ENCODE data around the gene MAPKAPK3. TPM values are rescaled to one million over a fixed set of nuclear protein-coding genes. Genes with fewer than 3 reads are reported as not detected.

The MAPKAPK3 gene
- total and polyA plus RNA-seq, 2 donors (not counting 3 experiments of a cell fraction or from before 2014, with no cell fraction given), result 21.3 to 30.5 TPM

DNA sequence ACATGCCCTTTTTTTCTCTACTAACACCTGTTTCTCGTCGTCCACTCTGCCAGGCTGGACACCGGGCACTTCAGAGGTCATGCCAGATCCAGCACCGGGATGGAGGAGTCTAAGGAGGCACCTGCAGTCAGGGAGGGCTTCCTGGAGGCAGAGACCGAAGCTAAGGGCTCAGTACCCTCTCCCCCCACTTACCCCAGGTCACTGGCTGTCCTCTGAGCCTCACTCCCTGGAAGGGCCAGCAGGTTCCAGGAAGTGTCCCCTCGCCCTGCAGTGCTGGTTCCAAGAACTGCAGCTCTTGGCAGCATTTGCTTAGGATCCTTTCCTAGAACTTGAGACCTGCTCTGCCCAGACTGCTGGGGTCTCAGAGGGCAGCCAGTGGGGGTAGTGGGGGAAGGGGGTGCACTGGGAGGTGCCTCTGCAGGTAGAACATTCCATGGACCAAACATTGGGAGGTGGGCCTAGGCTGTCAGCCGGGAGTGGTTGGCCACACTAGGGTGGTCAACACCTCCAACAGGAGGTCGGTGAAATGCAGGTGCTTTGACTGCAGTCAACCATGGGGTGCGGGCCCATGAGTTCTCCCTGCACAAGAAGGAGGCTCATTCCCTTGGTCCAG lies 16.7 kb upstream of the MAPKAPK3 start:
- Histone ChIP-seq H3K4me2 (ENCODE audit: insufficient read depth, low read length) (no peak overlapping the region), H2AFZ (ENCODE audit: low read depth, low read length) (no peak overlapping the region), H3K4me1 (ENCODE audit: control insufficient read depth, extremely low read depth, insufficient read depth, low read length) (peaks cover 10% of the 10 kb centered on the region), H3K27ac (ENCODE audit: insufficient read depth, low read depth, low read length) (no peak overlapping the region), H3K27me3 (ENCODE audit: control insufficient read depth in 2 of 2, insufficient read depth in 2 of 2, low read length in 2 of 2) (peaks cover 0 to 1% of the 10 kb centered on the region in 2 experiments), H3K4me3 (replicated peaks in 1 of 3; ENCODE audit: insufficient read depth in 1 of 3, low read depth in 1 of 3, low read length in 3 of 3) (no peak overlapping the region), H4K20me1 (replicated peaks; ENCODE audit: control insufficient read depth, extremely low read depth, insufficient read depth, low read length) (no peaks in the 10 kb centered on the region), H3K9me3 (replicated peaks; ENCODE audit: control insufficient read depth, insufficient read depth, low read length) (no peaks in the 10 kb centered on the region), H3K36me3 (ENCODE audit: control insufficient read depth in 2 of 2, extremely low read depth in 1 of 2, insufficient read depth in 2 of 2, low read length in 2 of 2) (no peaks in the 10 kb centered on the region), H3K79me2 (ENCODE audit: control insufficient read depth, insufficient read depth, low read length) (no peaks in the 10 kb centered on the region), H3K9me1 (replicated peaks; ENCODE audit: control insufficient read depth, extremely low read depth, insufficient read depth, low read length) (no peaks in the 10 kb centered on the region), H3K9ac (replicated peaks; ENCODE audit: extremely low read depth, insufficient read depth, low read length) (no peak overlapping the region)
- TF ChIP-seq, protein P1, sequence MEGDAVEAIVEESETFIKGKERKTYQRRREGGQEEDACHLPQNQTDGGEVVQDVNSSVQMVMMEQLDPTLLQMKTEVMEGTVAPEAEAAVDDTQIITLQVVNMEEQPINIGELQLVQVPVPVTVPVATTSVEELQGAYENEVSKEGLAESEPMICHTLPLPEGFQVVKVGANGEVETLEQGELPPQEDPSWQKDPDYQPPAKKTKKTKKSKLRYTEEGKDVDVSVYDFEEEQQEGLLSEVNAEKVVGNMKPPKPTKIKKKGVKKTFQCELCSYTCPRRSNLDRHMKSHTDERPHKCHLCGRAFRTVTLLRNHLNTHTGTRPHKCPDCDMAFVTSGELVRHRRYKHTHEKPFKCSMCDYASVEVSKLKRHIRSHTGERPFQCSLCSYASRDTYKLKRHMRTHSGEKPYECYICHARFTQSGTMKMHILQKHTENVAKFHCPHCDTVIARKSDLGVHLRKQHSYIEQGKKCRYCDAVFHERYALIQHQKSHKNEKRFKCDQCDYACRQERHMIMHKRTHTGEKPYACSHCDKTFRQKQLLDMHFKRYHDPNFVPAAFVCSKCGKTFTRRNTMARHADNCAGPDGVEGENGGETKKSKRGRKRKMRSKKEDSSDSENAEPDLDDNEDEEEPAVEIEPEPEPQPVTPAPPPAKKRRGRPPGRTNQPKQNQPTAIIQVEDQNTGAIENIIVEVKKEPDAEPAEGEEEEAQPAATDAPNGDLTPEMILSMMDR (IDR thresholded peaks at IDR 0.05; ENCODE audit: extremely low read depth in 1 of 2, insufficient read depth in 1 of 2, low read depth in 1 of 2, low read length in 2 of 2), result no peak
- no peak for TF ChIP-seq POLR2AphosphoS5 (IDR thresholded peaks at IDR 0.05; ENCODE audit: insufficient read depth, low read depth, low read length)
- no peak for TF ChIP-seq MYC (IDR thresholded peaks at IDR 0.05; ENCODE audit: low read depth, low read length)
- no peak for TF ChIP-seq FOS (IDR thresholded peaks at IDR 0.05; ENCODE audit: borderline replicate concordance, insufficient read depth, low read length)
- TF ChIP-seq, protein P2, sequence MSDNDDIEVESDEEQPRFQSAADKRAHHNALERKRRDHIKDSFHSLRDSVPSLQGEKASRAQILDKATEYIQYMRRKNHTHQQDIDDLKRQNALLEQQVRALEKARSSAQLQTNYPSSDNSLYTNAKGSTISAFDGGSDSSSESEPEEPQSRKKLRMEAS (IDR thresholded peaks at IDR 0.05; ENCODE audit: insufficient read depth, insufficient read length), result no peak
- TF ChIP-seq GATA2 (IDR thresholded peaks at IDR 0.05; ENCODE audit: insufficient read depth, insufficient read length, low read depth, low read length), result no peak
- TF ChIP-seq EZH2 (IDR thresholded peaks at IDR 0.05; ENCODE audit: borderline replicate concordance, low read depth, low read length, severe bottlenecking), result no peak
- no peak for TF ChIP-seq POLR2A (IDR thresholded peaks at IDR 0.05; ENCODE audit: low read depth, low read length)
- dilution Hi-C loops (cut with MboI; ENCODE audit: extremely low pct_ligation_motif_present, low sequenced_read_pairs) (no loop called here), intact Hi-C loops (cut with micrococcal nuclease) (no loop called here)
- BruUV-seq (replicated peaks), result no TSS peak
- DNase-seq (ENCODE audit: low read depth, low spot score), result no peak
- CTCF ChIA-PET, result no interaction called here
- POLR2A ChIA-PET, result no interaction called here
- FAIRE-seq, result no peak

Measured in endothelial cell of umbilical vein (primary cell).